ENCODE results near the gene NFKBIA.

- no peak for TF ChIP-seq CTCF (IDR thresholded peaks at IDR 0.05 in 4 of 5, conservative IDR thresholded peaks at IDR 0.05 in 1 of 5)
- no peak for TF ChIP-seq POLR2A (IDR thresholded peaks at IDR 0.05)
Measured at GRCh38 chr14:35366521-35366976, 38.0 kb downstream of the NFKBIA start.
